GM19455 (cell line): Measurements from ENCODE around the gene FAM47C.
"Not testable (repeated sequence)": the region's sequence is repeated elsewhere in the genome, so short reads cannot be mapped to it uniquely, and the experiment has no call there.

Experiments
- ATAC-seq: cut with Tn5 transposase; IDR thresholded peaks from one replicate; pipeline ENCODE4 v1.9.1; 2021; ENCODE audit not compliant: unreplicated experiment

Gene FAM47C

DNA sequence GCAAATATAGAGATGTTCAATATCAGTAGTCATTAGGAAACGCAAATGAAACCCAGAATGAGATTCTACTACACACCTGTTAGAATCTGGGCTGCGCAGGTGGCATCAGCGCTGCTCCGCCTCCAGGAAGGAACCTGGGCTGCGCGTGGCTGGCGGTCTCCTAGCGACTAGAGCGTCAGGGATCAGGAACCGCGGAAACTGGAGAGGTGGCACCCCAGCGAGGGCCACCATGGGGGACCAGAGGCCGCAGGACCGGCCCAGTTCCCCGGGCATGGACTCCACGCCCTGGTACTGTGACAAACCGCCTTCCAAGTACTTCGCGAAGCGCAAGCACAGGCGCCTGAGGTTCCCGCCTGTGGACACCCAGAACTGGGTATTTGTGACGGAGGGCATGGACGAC, at the start of gene FAM47C:
Gene FAM47C, plus strand, starts transcription at position 185 of the 400 bp plus-strand sequence. Its CDS starts 45 bp downstream, at position 230.
- not testable (repeated sequence) for ATAC-seq

GRCh38 chrX:36961590-36961989, 46.6 kb upstream of the FAM47C start:
- no peak for ATAC-seq

- no peak for ATAC-seq
Measured at GRCh38 chrX:36963069-36963808, 44.9 kb upstream of the FAM47C start.

- no peak for ATAC-seq
Measured at GRCh38 chrX:36963852-36964251, 44.3 kb upstream of the FAM47C start.

DNA sequence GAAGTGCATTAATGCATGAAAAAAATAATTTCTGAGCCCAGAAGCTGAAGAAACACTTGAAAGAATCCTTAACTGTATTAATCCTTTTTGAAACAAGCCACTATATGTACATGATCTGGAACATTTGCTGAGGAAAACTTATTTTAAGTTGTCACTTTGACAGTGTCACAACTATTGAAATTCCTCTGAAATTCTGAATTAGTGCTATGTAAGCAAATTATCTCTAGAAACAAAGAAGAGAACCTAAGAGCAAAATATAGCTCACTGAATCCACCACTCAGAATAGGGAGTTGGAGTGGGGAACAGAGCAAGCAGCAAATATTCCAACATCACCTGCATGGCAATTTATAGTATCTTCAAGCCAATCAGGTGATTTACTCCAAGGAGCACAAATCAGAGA, 34.6 kb upstream of the FAM47C start:
- no peak for ATAC-seq

DNA sequence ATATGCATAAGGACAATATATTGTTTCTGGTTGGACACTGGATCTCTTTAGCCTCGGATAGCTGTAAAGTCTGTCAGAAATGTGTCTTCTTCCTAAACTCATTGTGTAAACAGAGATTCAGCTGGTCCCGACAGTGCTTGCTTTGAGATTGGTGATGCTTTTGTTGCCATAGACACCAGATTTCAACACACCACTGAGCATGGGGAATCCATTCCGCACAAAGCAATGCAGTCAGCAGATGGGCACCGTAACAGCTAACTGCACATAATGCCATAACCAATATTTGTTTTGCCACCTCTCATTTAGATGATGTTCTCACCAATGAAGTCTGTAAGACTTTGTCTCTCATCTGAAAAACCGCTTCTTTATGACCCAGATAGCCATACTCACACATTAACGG, 33.3 kb upstream of the FAM47C start:
- no peak for ATAC-seq

DNA sequence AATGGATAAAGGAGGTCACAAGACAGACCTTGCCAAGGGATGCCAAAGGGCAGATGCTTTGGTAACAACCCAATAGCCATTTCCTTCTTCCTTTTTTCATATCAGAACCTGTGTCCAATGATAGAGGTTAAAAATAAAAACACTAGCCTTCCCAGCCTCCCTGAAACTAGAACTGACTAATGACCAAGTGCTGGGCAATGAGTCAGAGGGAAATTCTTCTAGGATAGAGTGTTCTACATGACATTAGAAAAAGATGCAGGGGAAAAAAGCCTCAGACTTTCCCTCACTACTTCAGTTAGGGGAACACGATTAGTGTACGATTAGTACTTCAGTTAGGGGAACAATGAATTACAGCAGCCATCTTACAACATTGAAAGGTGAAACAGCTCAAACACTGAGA, 29.3 kb upstream of the FAM47C start:
- no peak for ATAC-seq

DNA sequence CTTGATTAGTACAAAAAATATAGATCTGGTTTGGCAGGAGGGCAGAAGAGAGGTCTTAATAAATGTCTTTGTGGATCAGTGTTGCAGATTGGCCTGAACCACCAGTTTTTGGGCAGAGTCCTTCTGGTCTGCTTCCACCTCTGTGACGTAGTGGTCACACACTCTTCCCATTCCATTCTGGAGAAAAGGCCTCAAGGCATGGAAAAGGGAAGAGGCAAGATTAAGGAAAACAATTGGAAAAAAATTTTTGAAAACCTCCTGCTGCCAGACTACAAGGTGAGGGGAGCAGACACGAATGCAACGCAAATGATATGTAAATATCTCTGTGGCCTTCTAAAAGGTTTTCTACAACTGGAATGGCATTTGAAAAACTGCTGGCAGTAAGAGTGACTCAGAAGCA, 24.3 kb upstream of the FAM47C start:
- no peak for ATAC-seq

DNA sequence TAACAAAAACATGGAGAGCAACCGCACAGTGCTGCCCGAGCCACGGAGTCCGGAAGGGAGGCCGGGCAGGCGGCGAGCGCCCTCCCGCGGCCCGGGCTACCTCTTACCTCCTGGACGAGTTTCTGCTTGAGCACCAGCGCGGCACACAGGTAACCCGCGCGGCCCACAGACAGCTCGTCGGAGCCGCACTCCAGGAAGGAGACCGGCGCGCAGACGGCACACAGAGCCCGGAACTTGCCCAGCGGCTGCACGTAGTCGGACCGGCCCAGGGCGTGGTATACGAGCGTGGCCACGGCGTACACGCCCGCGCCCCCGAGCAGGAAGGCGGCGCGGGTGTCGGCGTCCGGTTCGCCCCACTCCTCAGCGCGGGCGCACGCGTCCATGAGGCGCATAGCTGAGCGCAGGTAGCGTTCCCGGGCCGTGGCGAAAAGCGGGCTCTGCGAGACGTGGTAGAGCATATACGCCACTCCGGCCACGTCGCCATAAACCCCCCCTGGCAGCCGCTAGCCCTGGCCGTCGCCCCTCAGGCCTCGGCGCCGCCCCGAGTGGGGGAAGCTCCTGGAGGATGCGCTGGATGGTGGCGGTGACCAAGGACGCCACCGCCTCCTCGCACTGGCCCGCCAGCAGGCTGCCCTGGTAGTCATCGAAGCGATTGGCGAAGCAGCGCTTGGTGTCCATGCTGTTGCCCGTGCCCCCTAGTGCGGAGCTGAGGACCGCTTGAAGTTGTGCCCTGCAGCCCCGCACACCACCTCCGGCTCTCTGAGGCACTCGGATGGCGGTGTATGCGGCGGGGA, 22.6 kb upstream of the FAM47C start:
- not testable (repeated sequence) for ATAC-seq

- ATAC-seq = no peak
Measured at GRCh38 chrX:36986231-36986630, 21.9 kb upstream of the FAM47C start.

DNA sequence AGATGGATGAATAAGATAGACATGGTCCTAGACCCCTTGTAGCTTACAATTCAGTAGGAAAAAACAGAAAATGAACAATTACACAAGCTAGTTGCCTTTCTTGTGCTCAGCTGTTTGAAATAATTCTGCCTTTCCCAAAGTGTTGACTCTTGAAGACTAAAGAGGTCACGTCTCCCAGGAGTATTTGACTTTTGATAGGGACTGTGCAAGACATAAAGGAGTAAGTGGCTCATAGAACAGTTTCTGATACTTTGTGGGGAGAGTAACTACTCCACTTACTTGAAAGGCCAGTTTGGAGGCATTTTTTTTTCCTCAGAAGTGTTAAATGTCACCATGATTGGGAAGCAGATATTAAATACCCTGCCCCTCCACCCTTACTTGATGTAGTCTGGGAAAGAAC, 21.0 kb upstream of the FAM47C start:
- not testable (repeated sequence) for ATAC-seq

DNA sequence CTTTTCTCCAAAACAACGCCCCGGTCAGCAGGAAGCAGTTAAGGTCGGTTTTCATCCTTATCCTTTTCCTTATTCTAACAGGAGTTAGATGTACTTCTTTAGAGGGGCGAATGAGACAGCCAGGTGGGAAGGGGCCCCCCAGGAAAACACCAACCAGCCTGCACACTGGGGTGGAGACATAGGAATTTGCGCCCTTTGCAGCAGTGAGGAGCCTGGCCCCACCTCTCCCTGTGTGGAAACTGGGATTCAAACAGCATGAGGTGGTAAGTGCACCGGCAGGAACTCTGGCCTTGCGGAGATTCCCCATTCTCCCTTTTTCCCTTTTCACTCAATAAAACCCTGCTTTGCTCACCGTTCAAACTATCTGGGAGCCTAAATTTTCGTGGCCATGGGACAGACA, 8.0 kb upstream of the FAM47C start:
- ATAC-seq = no peak

DNA sequence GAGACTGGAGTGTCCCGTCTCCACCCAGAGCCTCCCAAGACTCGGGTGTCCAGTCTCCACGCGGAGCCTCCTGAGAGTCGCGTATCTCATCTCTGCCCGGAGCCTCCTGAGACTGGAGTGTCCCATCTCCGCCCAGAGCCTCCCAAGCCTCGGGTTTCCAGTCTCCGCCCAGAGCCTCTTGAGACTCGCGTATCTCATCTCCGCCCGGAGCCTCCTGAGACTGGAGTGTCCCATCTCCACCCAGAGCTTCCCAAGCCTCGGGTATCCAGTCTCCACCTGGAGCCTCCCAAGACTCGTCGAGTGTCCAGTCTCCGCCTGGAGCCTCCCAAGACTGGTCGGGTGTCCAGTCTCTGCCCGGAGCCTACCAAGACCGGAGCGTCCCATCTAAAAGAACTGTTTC, 2.3 kb downstream of the FAM47C start:
- no peak for ATAC-seq

DNA sequence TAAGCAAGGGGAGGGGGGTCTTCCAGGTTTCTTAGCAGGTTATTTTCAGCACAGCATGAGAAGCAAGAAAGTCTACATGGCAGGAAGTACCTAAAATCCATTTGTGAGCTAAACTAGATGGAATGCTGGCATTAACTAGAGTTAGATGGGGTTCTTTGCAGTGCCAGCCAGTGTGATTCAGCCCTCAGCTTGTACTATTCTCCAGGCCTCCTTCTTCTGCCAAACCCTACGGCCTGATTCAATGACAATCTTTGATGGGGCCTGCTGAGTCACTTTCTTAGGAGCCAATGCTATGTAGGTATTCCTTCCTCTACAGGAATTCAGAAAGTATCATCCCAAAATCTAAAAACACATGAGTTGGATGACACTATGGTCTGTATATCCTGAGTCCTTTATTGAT, 26.1 kb downstream of the FAM47C start:
- ATAC-seq = not testable (repeated sequence)

DNA sequence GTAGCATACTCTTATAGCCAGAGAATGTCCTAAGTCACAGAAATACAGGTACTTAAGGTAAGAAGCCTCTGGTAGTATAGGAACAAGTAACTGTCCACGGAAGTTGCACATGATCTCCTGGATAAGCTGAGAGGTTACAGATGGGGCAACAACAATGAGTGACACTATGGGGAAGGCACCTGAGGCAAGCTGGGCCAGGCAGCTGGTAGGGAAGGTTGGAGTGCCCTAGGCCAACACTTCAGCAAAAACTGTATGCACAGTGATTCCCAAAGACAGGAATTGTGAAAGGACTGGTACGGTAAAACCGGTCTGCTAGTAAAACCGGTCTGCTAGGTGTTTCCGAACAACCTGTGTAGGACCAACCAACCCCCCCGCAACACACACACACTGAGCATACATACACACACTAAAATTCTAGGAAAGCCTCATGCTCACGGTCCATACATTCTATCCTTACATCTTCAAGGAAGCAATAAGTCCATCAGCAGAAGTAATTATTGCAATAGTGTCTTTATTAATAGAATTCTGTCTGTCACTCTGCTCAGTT, 28.6 kb downstream of the FAM47C start:
- not testable (repeated sequence) for ATAC-seq

DNA sequence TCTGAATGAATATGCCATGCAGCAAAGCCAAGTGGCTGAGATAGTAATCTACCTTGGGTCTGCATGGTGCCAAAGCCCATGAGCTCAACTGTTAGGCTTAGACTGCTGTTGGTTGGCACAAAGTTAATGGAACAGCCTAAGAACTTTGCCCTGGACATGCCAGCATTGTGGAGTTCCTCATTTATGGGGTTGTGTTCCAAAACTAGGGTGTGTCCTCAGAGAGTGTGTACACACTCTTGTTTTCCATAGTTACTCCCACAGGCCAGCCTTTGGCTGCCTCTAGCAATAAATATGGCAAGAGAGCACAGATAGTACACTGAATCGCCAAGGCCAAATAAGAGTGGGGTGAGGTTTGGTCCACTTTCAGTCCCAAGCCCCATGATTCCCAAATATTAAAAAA, 30.6 kb downstream of the FAM47C start:
- not testable (repeated sequence) for ATAC-seq

DNA sequence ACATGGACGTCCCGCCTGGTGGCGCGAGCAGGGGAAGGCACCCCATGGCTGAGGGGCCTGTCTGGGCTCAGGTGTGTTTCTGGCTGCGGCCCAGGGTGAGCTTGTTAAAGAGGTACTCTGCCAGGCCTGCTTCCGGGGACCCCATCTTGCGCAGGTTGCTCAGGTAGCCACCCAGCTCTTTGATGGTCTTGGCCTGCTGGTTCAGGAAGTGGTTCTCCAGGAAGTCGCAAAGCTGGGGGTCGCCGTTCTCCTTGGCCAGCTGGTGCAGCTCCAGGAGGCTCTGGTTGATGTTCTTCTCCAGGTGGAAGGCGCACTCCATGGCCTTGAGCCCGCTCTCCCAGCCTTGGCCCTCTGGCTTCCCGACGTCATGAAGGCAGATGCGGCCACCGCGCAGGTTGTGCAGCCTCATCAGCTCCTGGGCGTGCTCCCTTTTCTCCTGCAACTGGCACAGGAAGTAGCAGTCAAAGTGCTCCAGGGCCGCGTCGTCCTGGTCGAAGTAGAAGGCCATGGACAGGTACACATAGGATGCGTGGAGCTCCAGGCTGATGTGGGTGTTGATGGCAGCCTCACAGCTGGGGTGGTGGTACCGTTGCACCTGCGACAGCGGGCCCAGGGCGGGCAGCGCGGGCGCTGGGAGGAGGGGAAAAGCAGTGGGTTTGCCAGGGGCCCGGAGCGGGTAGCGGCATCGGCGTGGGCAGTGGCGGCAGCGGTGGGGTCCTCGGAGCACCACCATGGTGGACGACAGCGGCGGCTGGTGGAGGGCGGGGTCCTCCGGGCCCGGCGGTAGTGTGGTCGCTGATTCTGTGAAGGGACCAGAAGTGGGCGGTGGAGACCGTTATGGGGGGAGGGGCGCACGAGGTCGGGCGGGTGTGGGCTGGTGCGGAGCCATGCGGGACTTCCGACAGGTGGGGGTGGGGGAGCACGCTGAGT, 35.1 kb downstream of the FAM47C start:
- not testable (repeated sequence) for ATAC-seq

DNA sequence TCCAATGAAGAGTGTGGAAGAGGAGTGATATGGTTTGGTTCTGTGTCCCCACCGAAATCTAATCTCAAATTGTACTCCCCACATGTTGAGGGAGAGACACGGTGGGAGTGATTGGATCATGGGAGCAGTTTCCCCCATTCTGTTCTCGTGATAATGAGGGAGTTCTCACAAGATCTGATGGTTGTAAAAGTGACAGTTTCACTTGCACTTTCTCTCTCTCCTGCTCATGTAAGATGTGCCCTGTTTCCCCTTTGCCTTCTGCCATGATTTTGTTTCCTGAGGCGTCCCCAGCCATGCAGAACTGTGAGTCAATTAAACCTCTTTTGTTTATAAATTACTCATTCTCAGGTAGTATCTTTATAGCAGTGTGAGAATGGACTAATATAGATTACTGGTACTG, 39.6 kb downstream of the FAM47C start:
- ATAC-seq = no peak

GRCh38 chrX:37057572-37057971, 49.4 kb downstream of the FAM47C start:
- not testable (repeated sequence) for ATAC-seq

DNA sequence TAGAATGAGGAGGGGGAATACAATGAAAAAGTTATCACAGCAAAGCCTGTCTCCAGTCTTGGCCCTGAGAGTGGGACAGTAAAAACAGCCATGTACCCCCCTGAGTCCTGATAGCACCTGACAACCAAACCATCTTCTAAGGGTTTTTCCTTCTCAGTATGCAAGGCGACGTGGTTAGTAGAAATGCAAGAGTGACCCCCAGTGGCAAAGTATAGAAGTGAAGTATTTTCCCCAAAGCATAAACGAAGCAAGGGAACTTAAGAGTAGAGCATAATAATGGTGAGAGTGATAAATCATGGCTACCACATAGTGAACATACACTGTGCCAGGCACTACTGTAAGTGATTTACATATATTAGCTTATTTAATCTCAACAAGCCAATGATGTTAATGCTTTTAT, 52.8 kb downstream of the FAM47C start:
- no peak for ATAC-seq
